CD14-positive monocyte (primary cell): ENCODE measurements around the gene LDAH. TPM values are rescaled to one million over a fixed set of nuclear protein-coding genes. Genes with fewer than 3 reads are reported as not detected.

Source experiments
- DNase-seq, 3 donors: peaks; one replicate each; pipeline ENCODE4 v3.0.0-alpha.2; 2011 to 2022
- H2AFZ ChIP-seq: 2 replicates; pipeline ENCODE4 v1.6.0; 2012; ENCODE audit warnings: mild to moderate bottlenecking, low read depth, low read length, inconsistent platforms; ENCODE audit not compliant: insufficient read depth, poor library complexity, severe bottlenecking
- H3K27ac ChIP-seq, 2 donors: 1 replicate in 1 of 2; 2 replicates in 1 of 2; pipeline ENCODE4 v1.5.1; 2012 to 2013; ENCODE audit warnings: low read length in 2 of 2, control low read depth in 1 of 2, inconsistent platforms in 1 of 2, low read depth in 1 of 2, mild to moderate bottlenecking in 1 of 2
- H3K27me3 ChIP-seq, 2 donors: one replicate each; pipeline versions ENCODE4 v1.6.0 to v1.6.1; 2011 to 2013; ENCODE audit warnings: low read length in 2 of 2; ENCODE audit not compliant: control insufficient read depth in 2 of 2, insufficient read depth in 2 of 2
- H3K36me3 ChIP-seq, 2 donors: replicated peaks in 1 of 2; 1 replicate in 1 of 2; 2 replicates in 1 of 2; pipeline versions ENCODE4 v1.5.1 to v1.6.1; 2012 to 2013; ENCODE audit warnings: low read length in 2 of 2, control low read depth in 1 of 2, inconsistent platforms in 1 of 2, mild to moderate bottlenecking in 1 of 2; ENCODE audit not compliant: insufficient read depth in 2 of 2, control insufficient read depth in 1 of 2
- H3K4me1 ChIP-seq, 2 donors: 1 replicate in 1 of 2; 2 replicates in 1 of 2; pipeline versions ENCODE4 v1.5.1 to v1.6.1; 2012 to 2013; ENCODE audit warnings: low read length in 2 of 2, control low read depth in 1 of 2, inconsistent platforms in 1 of 2, mild to moderate bottlenecking in 1 of 2, moderate library complexity in 1 of 2; ENCODE audit not compliant: insufficient read depth in 2 of 2, control insufficient read depth in 1 of 2
- H3K4me2 ChIP-seq: replicated peaks from 2 replicates; pipeline ENCODE3; 2012; ENCODE audit warnings: low read length, moderate library complexity, mild to moderate bottlenecking; ENCODE audit not compliant: poor library complexity, severe bottlenecking; ENCODE audit errors: extremely low read depth
- H3K4me3 ChIP-seq, 3 experiments: fragments of 200-600 bp in 1 of 3; sonication (generic) in 1 of 3; replicated peaks in 1 of 3; 1 replicate in 2 of 3; 2 replicates in 1 of 3; pipeline ENCODE4 v1.5.1; 2011 to 2013; ENCODE audit warnings: low read length in 3 of 3, mild to moderate bottlenecking in 3 of 3, control low read depth in 2 of 3, low read depth in 2 of 3, inconsistent platforms in 1 of 3, moderate library complexity in 1 of 3
- H3K79me2 ChIP-seq: 2 replicates; pipeline ENCODE4 v1.6.0; 2012; ENCODE audit warnings: mild to moderate bottlenecking, control low read depth, inconsistent platforms, low read length, moderate library complexity; ENCODE audit not compliant: insufficient read depth
- H3K9ac ChIP-seq: 2 replicates; pipeline ENCODE4 v1.6.0; 2017; ENCODE audit warnings: low read length, mild to moderate bottlenecking; ENCODE audit not compliant: insufficient read depth, poor library complexity, severe bottlenecking
- H3K9me3 ChIP-seq, 2 donors: replicated peaks in 1 of 2; 1 replicate in 1 of 2; 2 replicates in 1 of 2; pipeline versions ENCODE4 v1.5.1 to v1.6.1; 2012 to 2013; ENCODE audit warnings: low read length in 2 of 2, control low read depth in 1 of 2; ENCODE audit not compliant: control insufficient read depth in 1 of 2, insufficient read depth in 1 of 2
- H4K20me1 ChIP-seq: 2 replicates; pipeline ENCODE4 v1.6.0; 2012; ENCODE audit warnings: mild to moderate bottlenecking, low read length, control low read depth, moderate library complexity; ENCODE audit not compliant: insufficient read depth
- H3K27ac Mint-ChIP-seq, 7 donors: one replicate each; pipeline ENCODE4 v1.8.0; 2020; ENCODE audit warnings: mild to moderate bottlenecking in 7 of 7, mixed read lengths in 7 of 7, moderate library complexity in 6 of 7, inconsistent platforms in 2 of 7
- H3K27me3 Mint-ChIP-seq, 3 donors: one replicate each; pipeline ENCODE4 v1.8.0; 2021 to 2022; ENCODE audit warnings: low read depth in 3 of 3, mild to moderate bottlenecking in 3 of 3, mixed read lengths in 3 of 3, moderate library complexity in 3 of 3, inconsistent platforms in 1 of 3
- H3K36me3 Mint-ChIP-seq, 2 donors: one replicate each; pipeline ENCODE4 v1.8.0; 2020; ENCODE audit warnings: mixed read lengths in 2 of 2, inconsistent platforms in 1 of 2, mild to moderate bottlenecking in 1 of 2
- H3K4me1 Mint-ChIP-seq: one replicate; pipeline ENCODE4 v1.8.0; 2020; ENCODE audit warnings: mild to moderate bottlenecking, mixed read lengths
- H3K4me3 Mint-ChIP-seq, 2 donors: one replicate each; pipeline ENCODE4 v1.8.0; 2020; ENCODE audit warnings: mild to moderate bottlenecking in 2 of 2, mixed read lengths in 2 of 2, moderate library complexity in 1 of 2
- H3K9me3 Mint-ChIP-seq, 7 donors: one replicate each; pipeline ENCODE4 v1.8.0; 2020 to 2022; ENCODE audit warnings: mixed read lengths in 7 of 7, mild to moderate bottlenecking in 6 of 7, moderate library complexity in 6 of 7, inconsistent platforms in 2 of 7
- CTCF ChIP-seq: fragments of 200-600 bp; IDR thresholded peaks from one replicate; pipeline ENCODE4 v1.8.0; 2022; ENCODE audit warnings: antibody characterized with exemption, mild to moderate bottlenecking
- WGBS: methylation state at CpG from one replicate; pipeline ENCODE4 v1.1.5; 2013; ENCODE audit warnings: missing lambda C conversion rate; ENCODE audit not compliant: insufficient coverage; 5-methylcytosine and 5-hydroxymethylcytosine counted together
- intact Hi-C, 2 donors: fragments of 100-400 bp; cut with micrococcal nuclease; formaldehyde crosslinking; loops; one replicate each; pipeline versions ENCODE4 v1.15.0 to v1.15.1; 2023
- polyA plus RNA-seq, 3 donors: library from polyadenylated mRNA; depleted of rRNA in 1 of 3; unstranded in 2 of 3; stranded (reverse) in 1 of 3; fragments of 300-500 nt in 2 of 3; fragments of >200 nt in 1 of 3; fragmentation: Illumina TruSeq in 2 of 3; gene quantifications; 1 replicate in 2 of 3; 2 replicates in 1 of 3; pipeline ENCODE4 v1.2.3, GENCODE V29; 2012 to 2021

The LDAH gene
- polyA plus RNA-seq, 3 donors = 3.7 to 5.7 (median 5.0) TPM

DNA sequence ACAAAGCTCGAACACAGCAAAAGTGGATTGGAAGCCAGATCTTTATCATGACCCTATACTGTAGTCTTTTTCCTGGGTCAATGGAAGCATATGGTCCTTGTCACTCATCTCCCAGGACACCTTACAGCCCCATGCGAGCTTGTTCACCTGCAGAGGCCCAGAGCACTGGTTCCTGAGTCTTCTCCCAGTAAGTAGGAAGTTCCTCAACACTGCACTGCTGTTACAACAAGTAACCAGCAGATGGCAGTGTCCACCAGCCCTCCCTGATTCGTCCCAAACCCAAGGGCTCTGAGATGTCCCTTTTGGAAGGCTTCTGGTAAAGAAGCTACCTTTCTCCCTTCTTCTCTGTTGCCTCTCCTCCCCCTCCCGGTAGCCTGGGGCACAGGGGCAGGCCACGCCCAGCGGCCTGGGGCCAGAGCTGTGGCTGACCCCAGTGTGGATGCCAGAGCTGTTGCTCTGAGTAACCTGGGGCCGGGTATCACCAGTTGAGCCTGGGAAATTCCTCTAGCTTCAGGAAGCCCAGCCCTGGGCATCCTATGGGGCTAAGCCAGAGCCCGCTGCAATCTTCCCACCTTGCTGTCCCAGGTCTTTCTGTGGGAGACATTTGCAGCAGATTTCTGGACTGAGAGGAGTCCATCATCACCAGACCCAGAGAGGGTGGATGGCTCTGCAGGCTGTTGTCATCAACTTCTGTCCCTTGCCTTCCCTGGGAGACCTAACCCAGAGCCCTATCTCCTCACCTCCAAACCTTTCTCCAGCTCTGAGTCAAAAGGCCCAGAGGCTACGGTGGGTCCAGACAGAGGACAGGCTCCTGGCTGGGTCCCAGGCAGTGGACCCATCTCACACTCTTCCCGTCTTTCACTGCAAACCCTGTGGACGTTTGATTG is 161.2 kb downstream of the LDAH start:
- Histone ChIP-seq H3K4me2 (no peak overlapping the region), H4K20me1 (no peaks in the 10 kb centered on the region), H3K79me2 (no peaks in the 10 kb centered on the region), H3K9ac (no peak overlapping the region), H3K36me3 (no peaks in the 10 kb centered on the region), H3K27me3 (peaks cover 33 to 68% of the 10 kb centered on the region in 2 donors), H2AFZ (no peak overlapping the region), H3K4me3 (no peak overlapping the region), H3K9me3 (peaks cover 0 to 27% of the 10 kb centered on the region in 2 donors), H3K4me1 (peaks cover 6 to 14% of the 10 kb centered on the region in 2 donors), H3K27ac (no peak overlapping the region)
- H3K36me3 Mint-ChIP-seq = no peaks in the 10 kb centered on the region
- intact Hi-C loops = loop anchor here (2.0 to 10.0 kb wide), 3 partner anchors 301 to 1307 kb away; partner anchors contain the start of gene OSR1 (in 1 of the 2)
- DNase-seq = peak; percentile 63 to 79 (median 74)
- H3K9me3 Mint-ChIP-seq = peaks cover 0 to 18% (median 5%) of the 10 kb centered on the region in 7 donors
- H3K4me1 Mint-ChIP-seq = peaks cover 18% of the 10 kb centered on the region
- H3K27ac Mint-ChIP-seq = no peak overlapping the region
- TF ChIP-seq CTCF = peak; percentile 96
- 43% methylated on average over 9 of the region's 11 CpGs for WGBS
- H3K27me3 Mint-ChIP-seq = peaks cover 58 to 78% (median 67%) of the 10 kb centered on the region in 3 donors
- H3K4me3 Mint-ChIP-seq = peak overlapping the region in 1 of 2 donors; percentile 69

GRCh38 chr2:20660506-20661420 is 162.1 kb downstream of the LDAH start:
- H3K27ac Mint-ChIP-seq = peak overlapping the region in 2 of 7 donors; percentile 28 to 42
- peaks cover 12% of the 10 kb centered on the region for H3K4me1 Mint-ChIP-seq
- 56% methylated on average over 5 of the region's 8 CpGs for WGBS

More at GRCh38 chr2:20660506-20661420, 162.1 kb downstream of the LDAH start:
- Histone ChIP-seq H3K4me2 (no peak overlapping the region), H3K9me3 (peaks cover 0 to 21% of the 10 kb centered on the region in 2 donors), H3K36me3 (no peaks in the 10 kb centered on the region), H4K20me1 (no peaks in the 10 kb centered on the region), H3K4me3 (no peak overlapping the region), H3K79me2 (no peaks in the 10 kb centered on the region), H2AFZ (no peak overlapping the region), H3K27me3 (peaks cover 26 to 59% of the 10 kb centered on the region in 2 donors), H3K9ac (no peak overlapping the region), H3K4me1 (peaks cover 0 to 5% of the 10 kb centered on the region in 2 donors), H3K27ac (no peak overlapping the region)
- no peak for TF ChIP-seq CTCF
- peaks cover 52 to 70% (median 58%) of the 10 kb centered on the region in 3 donors for H3K27me3 Mint-ChIP-seq
- H3K36me3 Mint-ChIP-seq = no peaks in the 10 kb centered on the region
- peak in 1 of 3 donors; percentile 27 for DNase-seq
- intact Hi-C loops = loop anchor here in 1 of 2 donors (5.0 to 10.0 kb wide), 2 partner anchors 302 to 1306 kb away; partner anchors contain the start of gene OSR1
- peak overlapping the region in 1 of 2 donors; percentile 55 for H3K4me3 Mint-ChIP-seq
- peaks cover 0 to 13% (median 3%) of the 10 kb centered on the region in 7 donors for H3K9me3 Mint-ChIP-seq
